DOHH2 (cell line): ENCODE results near the gene RUNX2.

ENCODE experiments used
- CTCF ChIP-seq: fragments of 200-600 bp; sonication (generic); IDR thresholded peaks from one replicate; pipeline ENCODE4 v1.5.1; 2014; ENCODE audit warnings: antibody characterized with exemption, mild to moderate bottlenecking, low read depth, low read length; ENCODE audit not compliant: poor library complexity, severe bottlenecking
- EZH2phosphoT487 ChIP-seq: fragments of 200-600 bp; sonication (generic); IDR thresholded peaks from 2 replicates; pipeline ENCODE4 v1.6.1; 2017; ENCODE audit warnings: borderline replicate concordance, mild to moderate bottlenecking, antibody characterized with exemption, low read length, moderate library complexity, mixed read lengths

GRCh38 chr6:45371924-45372573 is 43.9 kb downstream of the RUNX2 start:
- TF ChIP-seq CTCF, result no peak
- TF ChIP-seq EZH2phosphoT487, result no peak
